ELR (cell line): ENCODE measurements around the gene PSMG2.
A peak's percentile ranks its signal among the peaks of the same experiment; 100 is the strongest.

Experiments used
- DNase-seq: peaks from one replicate; pipeline ENCODE4 v3.0.0-alpha.2; 2015; ENCODE audit warnings: low read depth

Gene PSMG2

GRCh38 chr18:12702221-12703095 lies at the start of gene PSMG2, which contains the start of gene CEP76:
Gene PSMG2, plus strand, starts transcription at chr18:12703042. Its CDS starts 66 bp downstream, at chr18:12703108.
Gene CEP76, minus strand, starts transcription at chr18:12702723. Its CDS starts 175 bp downstream, at chr18:12702548.
- DNase-seq, result peak; percentile 90

DNA sequence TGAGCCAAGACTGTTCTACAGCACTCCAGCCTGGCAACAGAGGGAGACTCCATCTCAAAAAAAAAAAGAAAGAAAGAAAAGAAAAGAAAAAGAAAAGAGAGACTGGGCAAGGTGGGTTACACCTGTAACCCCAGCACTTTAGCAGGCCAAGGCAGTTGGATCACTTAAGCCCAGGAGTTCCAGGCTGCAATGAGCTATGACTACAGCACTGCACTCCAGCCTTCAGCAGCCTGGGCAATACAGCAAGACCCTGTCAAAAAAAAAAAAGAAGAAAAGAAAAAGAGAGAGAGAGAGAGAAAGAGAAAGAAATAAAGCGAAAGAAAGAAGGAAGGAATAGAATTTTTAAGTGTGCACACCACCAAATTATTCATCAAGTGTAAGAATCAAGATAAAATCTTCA lies 47.9 kb upstream of the PSMG2 start:
- DNase-seq, result no peak

DNA sequence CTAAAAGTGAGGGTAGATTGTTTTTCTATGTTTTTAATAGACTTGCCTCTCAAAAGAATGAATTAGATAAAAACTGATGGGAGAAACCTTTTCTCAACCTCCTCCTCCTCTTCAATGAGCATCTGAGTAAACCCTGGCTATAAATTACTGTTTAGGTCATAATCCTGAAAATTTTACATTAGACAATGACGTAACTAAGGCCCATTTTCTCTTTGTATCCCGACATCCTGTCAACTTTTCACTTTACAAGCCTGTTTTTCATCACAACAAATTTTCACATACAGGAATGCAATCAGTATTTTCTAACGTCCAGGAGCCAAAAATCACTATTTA lies 46.3 kb upstream of the PSMG2 start:
- DNase-seq, result peak; percentile 63

GRCh38 chr18:12656938-12657683 lies 45.7 kb upstream of the PSMG2 start:
- peak; percentile 66 for DNase-seq

DNA sequence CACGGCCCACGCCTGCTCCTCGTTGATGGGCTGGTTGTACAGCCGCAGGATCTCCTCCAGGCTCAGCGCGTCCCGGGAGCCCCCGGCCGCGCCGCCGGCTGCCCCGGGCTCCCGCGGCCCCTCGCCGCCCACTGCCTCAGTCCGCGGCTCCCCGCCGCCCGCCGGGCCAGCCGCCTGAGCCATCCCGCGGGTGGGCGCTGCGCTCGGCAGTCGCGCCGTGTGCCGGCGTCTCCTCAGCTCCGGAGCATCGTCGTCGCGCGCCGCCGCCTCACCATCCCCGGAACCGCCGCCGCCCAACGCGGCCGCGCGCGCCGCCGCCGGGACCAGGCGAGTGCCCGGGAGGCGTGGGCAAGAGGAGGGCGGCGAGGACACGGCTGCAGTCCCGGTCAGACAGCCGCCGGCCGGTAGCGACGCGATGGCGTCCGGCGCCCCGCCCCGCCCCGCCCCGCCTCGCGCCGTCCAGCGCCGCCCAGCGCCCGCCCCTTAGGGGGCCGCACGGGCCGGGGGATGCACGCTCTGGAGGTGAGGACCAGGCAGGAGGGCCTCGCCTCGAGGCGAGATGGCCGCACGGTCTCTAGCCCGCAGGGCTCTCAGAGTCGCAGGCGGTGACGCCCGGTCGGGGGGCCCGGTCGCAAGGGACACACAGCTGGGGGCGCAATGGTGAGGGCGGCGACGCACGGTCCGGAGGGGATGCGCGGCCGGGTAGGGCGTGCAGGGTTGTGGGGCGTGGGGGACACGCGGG lies 45.0 kb upstream of the PSMG2 start, which contains the start of gene SPIRE1:
TSS of gene SPIRE1 (minus strand) at position 424 of the 742 bp plus-strand sequence. CDS start at position 183, 241 bp downstream.
- DNase-seq, result peak; percentile 77

DNA sequence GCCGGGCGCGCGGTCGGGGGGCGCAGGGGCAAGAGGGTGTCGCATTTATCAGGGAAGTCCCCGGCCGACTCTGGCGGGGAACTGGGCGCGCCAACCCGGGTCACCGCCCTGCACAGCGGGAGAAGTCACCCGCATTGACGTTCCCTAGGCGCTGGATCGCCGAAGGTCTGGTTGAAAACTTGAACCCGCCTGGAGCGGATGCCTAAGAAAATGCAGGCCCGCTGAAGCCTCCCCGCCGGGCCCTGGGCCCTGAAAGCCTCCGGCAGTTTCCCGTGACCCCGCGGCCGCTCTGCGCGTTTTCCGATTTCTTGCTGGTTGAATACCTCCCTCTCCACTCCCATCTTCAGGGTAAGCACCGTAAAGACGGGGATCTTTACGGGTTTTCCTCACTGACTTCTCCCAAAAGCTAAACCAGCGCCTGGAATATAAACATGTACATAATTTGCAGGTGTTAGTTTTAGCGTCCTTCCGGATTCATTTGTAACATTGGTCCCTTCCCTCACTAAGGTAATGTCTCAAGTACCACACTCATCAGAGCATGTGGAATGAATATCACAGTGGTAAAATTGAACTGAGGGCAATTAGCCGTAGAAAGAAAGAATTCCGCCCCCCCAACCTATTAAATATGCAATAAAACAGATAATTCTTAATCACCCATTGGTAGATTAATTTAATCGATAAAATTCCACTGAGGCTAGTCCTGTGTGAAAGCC lies 44.3 kb upstream of the PSMG2 start:
- peak; percentile 74 for DNase-seq

DNA sequence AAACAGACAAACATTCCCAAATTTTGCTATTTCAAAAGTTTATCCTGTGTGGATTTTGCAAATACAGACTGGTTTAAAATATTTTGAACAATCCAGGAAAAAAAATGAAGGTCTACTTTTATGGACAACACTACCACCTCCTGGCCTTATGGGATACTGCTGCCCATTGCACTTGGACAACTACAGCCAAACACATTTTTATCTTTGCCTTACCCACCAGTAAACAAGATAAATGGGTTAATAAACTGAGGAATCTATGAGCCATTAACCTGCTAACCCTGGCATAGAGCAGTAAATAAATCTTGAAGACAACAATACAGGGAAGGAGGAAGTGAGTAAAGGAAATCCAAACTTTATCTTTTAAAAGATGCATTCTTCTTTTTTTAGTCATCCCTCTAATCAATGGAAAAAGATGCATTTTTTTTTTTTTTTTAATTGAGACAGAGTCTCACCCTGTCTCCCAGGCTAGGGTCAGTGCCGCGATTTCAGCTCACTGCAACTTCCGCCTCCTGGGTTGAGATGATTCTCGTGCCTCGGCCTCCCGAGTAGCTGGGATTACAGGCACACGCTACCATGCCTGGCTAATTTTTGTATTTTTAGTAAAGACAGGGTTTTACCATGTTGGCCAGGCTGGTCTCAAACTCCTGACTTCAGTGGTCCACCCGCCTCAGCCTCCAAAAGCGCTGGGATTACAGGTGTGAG lies 42.8 kb upstream of the PSMG2 start:
- DNase-seq, result peak; percentile 83

DNA sequence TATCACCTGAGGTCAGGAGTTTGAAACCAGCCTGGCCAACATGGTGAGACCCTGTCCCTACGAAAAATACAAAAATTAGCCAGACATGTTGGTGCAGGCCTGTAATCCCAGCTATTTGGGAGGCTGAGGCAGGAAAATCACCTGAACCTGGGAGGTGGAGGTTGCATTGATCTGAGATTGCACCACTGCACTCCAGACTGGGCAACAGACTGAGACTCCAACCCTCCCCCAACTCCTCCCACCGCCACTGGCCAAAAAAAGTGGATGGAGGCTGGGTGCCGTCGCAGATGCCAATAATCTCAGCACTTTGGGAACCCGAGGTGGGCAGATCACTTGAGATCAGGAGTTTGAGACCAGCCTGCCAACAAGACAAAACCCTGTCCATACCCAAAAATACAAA lies 34.8 kb upstream of the PSMG2 start:
- DNase-seq, result no peak

DNA sequence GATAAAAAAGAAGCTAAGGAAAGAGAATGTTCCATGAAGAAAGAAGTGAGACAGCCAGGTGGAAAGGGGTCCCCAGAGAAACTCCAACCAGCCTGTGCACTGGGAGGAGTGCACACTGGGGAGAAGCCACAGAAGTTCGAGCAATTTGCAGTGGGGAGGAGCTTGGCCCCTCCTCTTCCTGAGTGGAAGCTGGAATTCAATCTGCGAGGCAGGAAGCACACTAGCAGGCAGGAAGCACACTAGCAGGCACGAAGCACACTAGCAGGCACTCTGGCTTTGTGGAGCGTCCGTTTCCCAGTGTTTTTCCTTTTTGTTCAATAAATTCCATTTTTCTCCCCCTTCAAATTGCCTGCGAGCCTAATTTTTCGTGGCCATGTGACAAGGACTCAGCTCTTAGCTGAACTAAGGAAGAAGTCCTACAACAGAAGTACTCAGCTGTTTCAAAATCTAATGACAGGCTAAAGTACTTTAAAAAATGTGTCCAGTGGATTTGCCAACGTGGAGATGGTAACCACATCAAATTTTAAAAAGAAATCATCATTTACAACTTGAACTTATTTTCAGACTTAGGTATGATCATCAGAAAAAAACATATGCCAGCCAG lies 23.6 kb upstream of the PSMG2 start:
- peak; percentile 60 for DNase-seq

DNA sequence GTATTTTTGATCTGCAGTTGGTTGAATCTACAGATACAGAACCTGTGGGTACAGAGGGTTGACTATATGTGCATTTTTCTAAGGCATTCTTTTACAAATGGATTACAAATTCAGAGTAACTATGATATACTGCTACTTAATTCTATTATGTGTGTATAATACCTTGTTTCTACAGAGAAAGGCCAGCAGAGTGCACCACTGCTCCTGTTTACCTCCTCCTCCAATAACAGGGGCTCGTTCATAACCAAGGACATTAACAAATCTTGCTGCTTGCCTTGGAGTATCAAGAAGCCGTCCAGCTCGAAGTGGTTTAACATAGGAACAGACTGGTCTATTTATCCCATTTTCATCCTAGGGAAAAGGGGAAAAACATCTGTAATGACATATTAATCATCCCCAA lies 16.7 kb upstream of the PSMG2 start:
- DNase-seq, result peak; percentile 53

- DNase-seq, result no peak
These were observed 13.5 kb upstream of the PSMG2 start for GRCh38 chr18:12689256-12689850.

GRCh38 chr18:12692206-12692605 lies 10.6 kb upstream of the PSMG2 start:
- no peak for DNase-seq

DNA sequence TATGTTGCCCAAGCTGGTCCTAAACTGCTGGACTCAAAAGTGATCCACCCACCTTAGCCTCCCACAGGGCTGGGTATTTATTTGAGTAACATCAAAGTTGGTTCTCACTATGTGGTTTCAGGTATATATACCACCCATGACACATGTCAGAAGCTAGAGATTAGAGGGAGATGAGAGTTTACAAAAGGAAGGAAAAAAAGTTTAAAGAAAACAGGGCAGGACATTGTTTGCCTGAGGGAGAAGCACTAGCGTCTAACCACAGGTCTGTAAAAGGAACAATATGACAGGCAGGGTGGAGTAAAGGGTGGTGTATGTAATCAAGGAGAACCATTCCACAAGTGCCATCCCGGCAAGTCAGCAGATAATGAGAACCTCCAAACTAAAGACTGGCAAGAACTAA lies 8.8 kb upstream of the PSMG2 start:
- DNase-seq, result no peak

- no peak for DNase-seq
These were observed 3.1 kb upstream of the PSMG2 start for GRCh38 chr18:12699747-12700146.

- peak; percentile 13 for DNase-seq
These were observed 1.7 kb upstream of the PSMG2 start for GRCh38 chr18:12701161-12701560.

GRCh38 chr18:12703096-12703567 lies 290 bp downstream of the PSMG2 start:
- no peak for DNase-seq

- DNase-seq, result peak; percentile 70
These were observed 822 bp downstream of the PSMG2 start for GRCh38 chr18:12703664-12704063.

GRCh38 chr18:12711446-12711845 lies 8.6 kb downstream of the PSMG2 start:
- DNase-seq, result no peak

DNA sequence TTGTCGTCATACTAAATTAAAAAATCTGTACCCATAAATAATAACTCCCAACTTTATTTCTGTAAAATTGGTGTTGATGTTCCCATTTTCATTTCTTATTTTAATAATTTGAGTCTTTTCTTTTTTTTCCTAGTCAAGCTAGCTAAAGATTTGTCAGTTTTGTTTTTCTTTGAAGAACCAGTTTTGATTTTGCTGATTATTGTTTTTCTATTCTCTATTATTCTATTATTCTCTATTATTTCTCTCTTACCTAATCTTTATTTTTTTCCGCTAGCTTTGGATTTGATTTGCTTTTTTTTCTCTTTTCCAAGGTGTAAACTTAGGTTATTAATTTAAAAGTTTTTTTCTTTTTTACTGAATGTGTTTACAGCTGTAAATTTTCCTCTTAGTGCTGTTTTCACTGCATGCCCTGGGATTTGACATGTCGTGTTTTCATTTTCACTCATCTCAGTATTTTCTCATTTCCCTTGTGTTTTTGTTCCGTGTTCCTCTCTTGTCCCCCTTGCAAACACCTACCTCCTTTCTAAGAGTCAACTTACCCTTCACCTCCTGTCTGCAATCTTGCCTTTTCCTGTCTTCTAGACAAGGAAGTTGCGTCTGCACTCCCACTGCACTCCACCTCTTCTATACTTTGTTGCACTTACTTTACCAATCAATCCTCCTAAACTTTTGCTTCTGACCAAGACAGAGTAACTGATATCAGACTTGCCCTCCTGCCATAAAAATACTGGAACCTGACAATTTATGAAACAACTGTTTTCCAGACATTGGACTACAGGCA lies 18.8 kb downstream of the PSMG2 start:
- DNase-seq, result no peak
